HG02678 (cell line): ENCODE data around the gene EFCAB9.
"Not testable (repeated sequence)": the region's sequence is repeated elsewhere in the genome, so short reads cannot be mapped to it uniquely, and the experiment has no call there.

Experiments
- ATAC-seq: cut with Tn5 transposase; IDR thresholded peaks from one replicate; pipeline ENCODE4 v1.9.1; 2021; ENCODE audit warnings: mild to moderate bottlenecking, moderate library complexity; ENCODE audit not compliant: unreplicated experiment

Gene EFCAB9

DNA sequence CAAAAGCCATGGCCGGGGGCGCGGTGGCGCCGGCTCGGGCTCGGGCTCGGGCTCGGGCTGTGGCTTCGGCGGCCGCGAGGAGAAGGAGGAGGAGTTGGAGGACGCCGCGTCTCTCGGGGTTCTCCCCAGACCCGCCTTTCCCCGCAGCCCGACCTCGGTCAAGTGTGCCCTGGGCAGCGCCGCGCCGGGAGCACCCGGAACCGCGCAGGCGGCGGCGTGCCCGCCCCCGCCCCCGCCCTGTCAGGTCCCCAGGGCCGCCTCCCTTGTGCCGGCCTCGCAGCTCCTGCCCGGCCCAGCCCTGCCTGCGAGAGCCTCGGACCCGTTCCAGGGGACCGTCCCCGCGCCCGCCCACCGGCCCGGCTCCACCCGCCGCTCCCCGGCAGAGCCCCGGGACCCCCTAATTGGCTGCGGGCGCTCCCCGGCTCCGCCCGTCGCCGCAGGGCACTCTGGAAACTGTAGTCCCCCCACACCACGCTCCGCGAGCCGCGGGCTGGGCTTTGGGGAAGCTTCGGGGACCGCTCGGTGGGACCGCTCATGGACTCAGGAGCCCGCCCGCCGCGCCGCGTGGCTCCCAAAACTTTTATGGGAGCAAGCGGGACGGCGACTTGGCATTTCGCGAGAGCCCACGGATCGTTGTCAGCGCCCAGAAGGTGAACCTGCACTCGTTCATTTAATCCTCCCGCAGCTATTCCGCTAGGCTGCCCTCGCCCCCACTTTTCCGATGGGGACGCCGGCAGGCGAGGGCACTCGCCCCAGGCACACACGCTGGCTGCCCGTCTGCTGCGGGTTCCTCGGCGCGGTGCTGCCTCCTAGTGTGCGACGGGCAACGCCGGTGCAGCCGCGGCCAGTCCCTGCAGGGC lies 5.7 kb upstream of the EFCAB9 start, which contains the start of gene STK10:
Gene STK10 (minus strand): TSS at position 192 of the 860 bp plus-strand sequence. CDS start 182 bp downstream, at position 10.
- ATAC-seq: peak; percentile 72

DNA sequence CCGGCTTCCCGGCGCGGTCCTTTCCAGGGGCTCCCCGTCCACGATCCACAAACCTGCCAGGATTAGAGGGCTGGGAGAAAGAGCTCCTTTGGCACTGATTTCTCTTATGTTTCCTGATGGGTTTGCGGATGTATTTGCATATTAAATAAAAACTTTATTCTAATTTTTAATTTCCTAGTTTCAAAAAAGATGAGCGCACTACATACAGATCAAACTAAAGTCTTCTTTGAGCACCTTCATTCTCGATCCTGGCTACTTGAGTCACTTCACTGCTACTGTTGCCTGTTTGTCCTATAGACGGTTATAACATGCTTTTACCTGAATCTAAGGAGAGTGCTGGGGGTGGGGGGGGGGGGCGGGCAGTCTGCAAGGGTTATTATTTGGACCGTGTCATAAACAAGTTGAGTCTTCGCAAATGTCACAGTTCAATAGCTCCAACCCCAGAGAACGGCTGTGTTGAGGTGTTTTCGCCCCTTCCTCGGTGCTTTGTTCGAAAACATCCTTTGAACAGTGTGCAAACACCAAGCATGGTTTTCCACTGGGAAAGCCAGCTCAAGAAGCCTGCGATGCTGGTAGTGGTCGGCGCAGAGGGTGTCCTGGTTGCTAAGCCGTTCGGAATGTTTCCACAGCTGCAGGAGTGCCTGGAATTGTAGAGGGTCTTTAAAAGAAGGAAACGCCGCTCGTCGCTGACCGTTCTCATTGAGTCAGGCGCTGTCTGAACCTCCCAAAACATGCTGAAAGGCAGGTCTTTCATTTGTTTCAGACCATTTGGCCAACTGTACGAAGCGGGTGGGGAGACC lies 4.9 kb upstream of the EFCAB9 start:
- no peak for ATAC-seq

DNA sequence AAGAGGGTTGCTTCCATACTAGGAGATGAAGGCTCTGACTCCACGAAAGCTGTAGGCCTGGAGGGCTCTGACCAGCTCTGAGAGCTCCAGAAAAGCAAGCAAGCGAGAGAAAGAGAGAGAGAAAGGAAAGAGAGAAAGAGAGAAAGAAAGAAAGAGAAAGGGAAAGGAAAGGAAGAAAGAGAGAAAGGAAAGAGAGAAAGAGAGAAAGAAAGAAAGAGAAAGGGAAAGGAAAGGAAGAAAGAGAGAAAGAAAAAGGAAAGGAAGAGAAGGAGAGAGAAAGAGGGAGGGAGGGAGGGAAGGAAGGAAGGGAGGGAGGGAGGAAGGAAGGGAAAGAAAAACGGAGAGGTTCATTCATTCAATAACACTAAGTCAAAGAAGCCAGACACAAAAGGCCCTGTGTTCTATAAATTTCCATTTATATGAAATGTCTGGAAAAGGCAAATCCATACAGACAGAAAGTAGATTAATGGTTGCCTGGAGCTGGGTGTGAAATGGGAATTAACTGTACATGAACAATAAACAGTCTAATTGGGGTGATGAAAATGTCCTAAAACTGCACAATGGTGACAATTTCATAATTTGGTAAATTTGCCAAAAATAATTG lies 4.2 kb upstream of the EFCAB9 start:
- ATAC-seq: no peak

DNA sequence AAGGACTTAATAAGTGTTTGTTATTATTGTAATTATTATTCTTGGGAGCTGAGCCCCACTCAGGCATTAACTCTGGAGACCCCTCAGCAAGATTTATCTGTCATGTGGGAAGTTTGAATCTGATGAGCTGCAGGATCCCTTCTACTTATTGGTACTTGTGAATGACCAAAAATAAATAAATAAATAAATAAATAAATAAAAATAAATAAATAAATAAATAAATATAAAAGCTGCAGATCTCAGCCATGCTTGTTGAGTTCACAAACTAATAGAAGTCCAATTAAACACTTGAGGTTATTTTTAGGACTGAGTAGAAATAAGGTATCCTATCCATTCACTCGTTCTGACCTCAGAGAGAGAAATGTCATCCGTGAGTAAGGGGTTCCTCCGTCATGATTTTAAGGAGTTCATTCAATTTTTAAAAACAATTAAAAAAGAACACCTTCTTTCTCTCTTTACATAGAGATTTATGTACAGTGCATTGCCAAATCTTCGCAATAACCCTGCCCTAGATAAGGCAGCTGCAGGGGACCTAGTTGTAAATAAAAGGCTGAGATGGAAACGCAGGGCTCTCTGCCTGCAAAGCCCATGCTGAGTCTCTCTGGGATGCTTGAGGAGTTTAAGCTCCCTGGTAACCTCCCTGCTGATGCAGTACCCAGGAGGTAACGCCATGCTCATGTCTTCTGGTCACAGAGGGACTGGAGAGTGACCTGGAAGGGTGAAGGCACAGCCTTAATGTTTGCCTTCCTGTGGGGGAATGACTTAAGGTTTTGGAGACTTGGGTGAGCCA lies 1.2 kb downstream of the EFCAB9 start:
- no peak for ATAC-seq

GRCh38 chr5:172197775-172198174 lies 3.8 kb downstream of the EFCAB9 start:
- ATAC-seq: not testable (repeated sequence)

GRCh38 chr5:172199446-172199845 lies 5.5 kb downstream of the EFCAB9 start:
- no peak for ATAC-seq

- ATAC-seq: no peak
These were observed 6.5 kb downstream of the EFCAB9 start for GRCh38 chr5:172200476-172200875.

GRCh38 chr5:172205984-172206383 lies 12.0 kb downstream of the EFCAB9 start:
- not testable (repeated sequence) for ATAC-seq

GRCh38 chr5:172207511-172207910 lies 13.5 kb downstream of the EFCAB9 start:
- no peak for ATAC-seq

DNA sequence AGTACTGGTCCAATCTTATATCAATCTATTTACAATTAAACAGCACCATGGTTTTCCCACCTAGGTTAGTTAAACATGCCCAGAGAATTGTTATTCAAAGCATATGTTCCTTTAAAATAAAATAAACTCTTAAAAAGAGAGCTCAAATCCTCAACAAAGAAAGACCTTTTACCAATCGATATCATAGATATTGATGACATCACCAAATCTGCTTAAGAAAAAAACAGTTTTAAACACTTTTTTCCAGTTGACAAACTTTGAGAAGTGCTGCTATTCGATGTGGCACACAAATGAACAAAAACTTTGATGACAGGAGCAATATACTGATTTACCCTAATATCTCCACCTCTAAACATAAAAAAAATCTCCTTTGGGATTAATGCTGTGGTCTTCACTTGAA lies 15.7 kb downstream of the EFCAB9 start:
- no peak for ATAC-seq

- ATAC-seq: no peak
These were observed 17.7 kb downstream of the EFCAB9 start for GRCh38 chr5:172211676-172212075.

DNA sequence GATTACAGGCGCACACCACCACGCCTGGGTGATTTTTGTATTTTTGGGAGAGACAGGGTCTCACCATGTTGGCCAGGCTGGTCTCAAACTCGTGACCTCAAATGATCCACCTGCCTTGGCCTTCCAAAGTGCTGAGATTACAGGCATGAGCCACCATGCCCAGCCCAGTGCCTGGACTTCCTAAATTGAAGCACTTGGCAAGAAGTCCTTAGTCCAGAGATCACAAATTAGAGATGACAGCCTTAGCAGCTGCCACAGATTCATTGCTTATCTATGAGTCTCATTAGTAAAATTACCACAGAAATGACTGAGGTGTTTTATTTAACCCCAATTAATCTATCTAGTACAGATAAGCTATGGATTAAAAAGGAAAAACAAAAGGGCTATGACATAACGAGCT lies 19.2 kb downstream of the EFCAB9 start:
- ATAC-seq: no peak

DNA sequence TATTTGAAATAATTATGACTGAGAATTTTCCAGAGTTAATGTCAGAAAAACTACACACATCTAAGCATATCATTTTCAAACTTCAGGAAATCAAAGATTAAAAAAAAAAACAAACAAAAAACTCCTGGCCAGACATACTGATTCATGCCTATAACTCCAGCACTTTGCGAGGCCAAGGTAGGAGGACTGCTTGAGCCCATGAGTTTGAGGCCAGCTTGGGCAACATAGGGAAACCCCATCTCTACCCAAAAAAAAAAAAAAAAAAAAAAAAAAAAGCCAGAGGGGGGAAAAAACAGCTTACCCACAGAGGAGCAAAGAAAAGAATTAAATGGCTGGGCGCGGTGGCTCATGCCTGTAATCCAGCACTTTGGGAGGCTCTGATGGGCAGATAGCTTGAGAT lies 22.4 kb downstream of the EFCAB9 start:
- no peak for ATAC-seq

- ATAC-seq: no peak
These were observed 25.3 kb downstream of the EFCAB9 start for GRCh38 chr5:172219296-172219695.

- ATAC-seq: peak; percentile 78
These were observed 30.2 kb downstream of the EFCAB9 start for GRCh38 chr5:172223901-172224873.

- ATAC-seq: no peak
These were observed 31.0 kb downstream of the EFCAB9 start for GRCh38 chr5:172224996-172225395.

DNA sequence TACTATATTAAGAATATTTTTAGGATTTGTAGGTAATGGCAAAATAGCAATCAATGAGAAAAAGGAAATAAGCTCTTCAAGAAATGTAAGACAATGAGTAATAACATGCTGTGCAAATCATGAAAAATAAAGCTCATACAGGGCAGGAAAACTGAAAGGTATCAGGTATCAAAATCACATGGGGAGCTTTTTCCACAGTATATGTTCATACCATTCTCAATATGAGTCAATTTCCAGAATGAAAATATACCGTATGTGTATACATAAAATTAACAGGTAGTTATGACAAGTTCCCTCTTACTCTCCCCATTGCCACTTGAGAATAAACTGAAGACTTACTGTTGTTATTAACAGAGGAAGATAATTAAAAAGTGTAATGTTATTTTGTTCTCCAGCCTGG lies 35.9 kb downstream of the EFCAB9 start:
- ATAC-seq: no peak

- no peak for ATAC-seq
These were observed 40.1 kb downstream of the EFCAB9 start for GRCh38 chr5:172234031-172234430.

- peak; percentile 59 for ATAC-seq
These were observed 41.3 kb downstream of the EFCAB9 start for GRCh38 chr5:172235132-172235780.
